H9 (cell line): ENCODE data around the gene ABCC4. TPM values are rescaled to one million over a fixed set of nuclear protein-coding genes. Genes with fewer than 3 reads are reported as not detected.
A peak's percentile ranks its signal among the peaks of the same experiment; 100 is the strongest.

Source experiments
- DNase-seq: peaks from one replicate; pipeline ENCODE4 v3.0.0-alpha.2; 2017
- H2AFZ ChIP-seq: one replicate; pipeline ENCODE4 v1.6.1; 2013; ENCODE audit warnings: mild to moderate bottlenecking, low read length, control low read depth, moderate library complexity
- H2AK5ac ChIP-seq: 2 replicates; pipeline ENCODE4 v1.6.1; 2013; ENCODE audit warnings: low read length, control low read depth, mixed read lengths; ENCODE audit not compliant: insufficient read length
- H2BK120ac ChIP-seq: one replicate; pipeline ENCODE4 v1.6.1; 2013; ENCODE audit warnings: low read depth, mild to moderate bottlenecking, low read length, control low read depth, inconsistent platforms; ENCODE audit not compliant: poor library complexity, severe bottlenecking
- H2BK12ac ChIP-seq: 2 replicates; pipeline ENCODE4 v1.6.1; 2013; ENCODE audit warnings: low read length, control low read depth, mixed read lengths, low read depth; ENCODE audit not compliant: insufficient read length
- H2BK15ac ChIP-seq: 2 replicates; pipeline ENCODE4 v1.6.1; 2013; ENCODE audit warnings: low read depth, low read length, control low read depth
- H2BK20ac ChIP-seq: one replicate; pipeline ENCODE4 v1.6.1; 2013; ENCODE audit warnings: low read depth, mild to moderate bottlenecking, low read length, control low read depth, inconsistent platforms; ENCODE audit not compliant: poor library complexity, severe bottlenecking
- H2BK5ac ChIP-seq: 2 replicates; pipeline ENCODE4 v1.6.1; 2013; ENCODE audit warnings: low read length, control low read depth, mixed read lengths; ENCODE audit not compliant: insufficient read length
- H3K14ac ChIP-seq: 2 replicates; pipeline ENCODE4 v1.6.1; 2013; ENCODE audit warnings: low read length, control low read depth; ENCODE audit not compliant: insufficient read depth
- H3K18ac ChIP-seq: 2 replicates; pipeline ENCODE4 v1.6.1; 2013; ENCODE audit warnings: low read depth, mild to moderate bottlenecking, mixed read lengths, low read length, control low read depth; ENCODE audit not compliant: insufficient read length
- H3K23ac ChIP-seq: 2 replicates; pipeline ENCODE4 v1.6.1; 2013; ENCODE audit warnings: low read length, control low read depth, mixed read lengths, low read depth; ENCODE audit not compliant: insufficient read length
- H3K23me2 ChIP-seq: 2 replicates; pipeline ENCODE4 v1.6.1; 2013; ENCODE audit warnings: low read depth, mild to moderate bottlenecking, mixed read lengths, low read length, control low read depth; ENCODE audit not compliant: insufficient read length, poor library complexity, severe bottlenecking
- H3K27ac ChIP-seq: 2 replicates; pipeline ENCODE4 v1.5.1; 2013; ENCODE audit warnings: low read length, control low read depth, mixed read lengths, low read depth; ENCODE audit not compliant: insufficient read length
- H3K27me3 ChIP-seq: 2 replicates; pipeline ENCODE4 v1.6.1; 2013; ENCODE audit warnings: low read length, control low read depth, inconsistent platforms; ENCODE audit not compliant: insufficient read depth
- H3K4ac ChIP-seq: 2 replicates; pipeline ENCODE4 v1.6.1; 2013; ENCODE audit warnings: low read depth, mild to moderate bottlenecking, control low read depth, inconsistent platforms, low read length, moderate library complexity
- H3K4me1 ChIP-seq: 2 replicates; pipeline ENCODE4 v1.6.1; 2013; ENCODE audit warnings: low read length, control low read depth, inconsistent platforms; ENCODE audit not compliant: insufficient read depth
- H3K4me2 ChIP-seq: 2 replicates; pipeline ENCODE4 v1.6.1; 2013; ENCODE audit warnings: low read length, control low read depth, mixed read lengths; ENCODE audit not compliant: insufficient read length, insufficient read depth
- H3K56ac ChIP-seq: 2 replicates; pipeline ENCODE4 v1.6.1; 2013; ENCODE audit warnings: low read depth, mild to moderate bottlenecking, mixed read lengths, low read length, control low read depth; ENCODE audit not compliant: insufficient read length
- H3K79me1 ChIP-seq: 2 replicates; pipeline ENCODE4 v1.6.1; 2013; ENCODE audit warnings: low read depth, mild to moderate bottlenecking, moderate library complexity, low read length, control low read depth, inconsistent platforms; ENCODE audit not compliant: insufficient read depth, poor library complexity, severe bottlenecking
- H3K79me2 ChIP-seq: 2 replicates; pipeline ENCODE4 v1.6.1; 2013; ENCODE audit warnings: low read length, control low read depth, inconsistent platforms; ENCODE audit not compliant: insufficient read depth
- H3K9ac ChIP-seq: 2 replicates; pipeline ENCODE4 v1.6.1; 2013; ENCODE audit warnings: low read length, control low read depth, mixed read lengths; ENCODE audit not compliant: insufficient read length; ENCODE audit errors: extremely low read depth
- H3K9me3 ChIP-seq: one replicate; pipeline ENCODE4 v1.6.1; 2013; ENCODE audit warnings: low read depth, low read length, inconsistent platforms; ENCODE audit not compliant: control insufficient read depth
- H3T11ph ChIP-seq: one replicate; pipeline ENCODE4 v1.6.1; 2013; ENCODE audit warnings: mild to moderate bottlenecking, low read length, control low read depth, inconsistent platforms
- H4K20me1 ChIP-seq: one replicate; pipeline ENCODE4 v1.6.1; 2013; ENCODE audit not compliant: control insufficient read depth, insufficient read length, insufficient read depth
- H4K5ac ChIP-seq: 2 replicates; pipeline ENCODE4 v1.6.1; 2013; ENCODE audit warnings: low read depth, mild to moderate bottlenecking, mixed read lengths, low read length, control low read depth; ENCODE audit not compliant: insufficient read length
- H4K8ac ChIP-seq: replicated peaks from 2 replicates; pipeline ENCODE4 v1.6.1; 2013; ENCODE audit warnings: low read length, control low read depth, mixed read lengths, low read depth; ENCODE audit not compliant: insufficient read length
- H4K91ac ChIP-seq: 2 replicates; pipeline ENCODE4 v1.6.1; 2013; ENCODE audit warnings: low read depth, mild to moderate bottlenecking, moderate library complexity, mixed read lengths, low read length, control low read depth; ENCODE audit not compliant: insufficient read length
- H3K27ac Mint-ChIP-seq, 3 experiments: 2 replicates in 2 of 3; 3 replicates in 1 of 3; pipeline ENCODE4 v1.8.0; 2020 to 2021; ENCODE audit warnings: mixed read lengths in 3 of 3, mild to moderate bottlenecking in 1 of 3, moderate library complexity in 1 of 3
- H3K27me3 Mint-ChIP-seq: 2 replicates; pipeline ENCODE4 v1.8.0; 2021; ENCODE audit warnings: low read depth, mild to moderate bottlenecking, moderate library complexity, mixed read lengths
- H3K36me3 Mint-ChIP-seq, 3 experiments: 2 replicates in 2 of 3; 3 replicates in 1 of 3; pipeline ENCODE4 v1.8.0; 2020 to 2021; ENCODE audit warnings: low read depth in 3 of 3, mixed read lengths in 3 of 3; ENCODE audit not compliant: insufficient read depth in 1 of 3
- H3K4me1 Mint-ChIP-seq, 2 experiments: 2 replicates each; pipeline ENCODE4 v1.8.0; 2020; ENCODE audit warnings: mixed read lengths in 2 of 2
- H3K4me3 Mint-ChIP-seq, 2 experiments: 2 replicates in 1 of 2; 3 replicates in 1 of 2; pipeline ENCODE4 v1.8.0; 2020 to 2021; ENCODE audit warnings: mild to moderate bottlenecking in 2 of 2, mixed read lengths in 2 of 2, moderate library complexity in 1 of 2
- H3K9me3 Mint-ChIP-seq, 2 experiments: 2 replicates in 1 of 2; 3 replicates in 1 of 2; pipeline ENCODE4 v1.8.0; 2020; ENCODE audit warnings: mild to moderate bottlenecking in 2 of 2, mixed read lengths in 2 of 2, moderate library complexity in 1 of 2
- WGBS: extraction: QIAGEN DNeasy Blood & Tissue Kit; methylation state at CpG from one replicate; pipeline ENCODE4 v1.1.7; 2013; ENCODE audit warnings: missing lambda C conversion rate, low lambda C conversion rate, mixed read lengths; ENCODE audit not compliant: insufficient read length; ENCODE audit errors: extremely low coverage; 5-methylcytosine and 5-hydroxymethylcytosine counted together
- total RNA-seq: library from RNA; stranded (reverse); gene quantifications from 2 replicates; pipeline ENCODE4 v1.2.1, GENCODE V29; 2021
- TF ChIP-seq, protein P1 (sequence below): fragments of 200-600 bp; sonication (generic); conservative IDR thresholded peaks from 3 replicates; pipeline ENCODE4 v1.8.0; 2021; ENCODE audit warnings: antibody characterized with exemption, mild to moderate bottlenecking

The ABCC4 gene
- total RNA-seq, 1 experiment from 2014 or later = 5.9 TPM

DNA sequence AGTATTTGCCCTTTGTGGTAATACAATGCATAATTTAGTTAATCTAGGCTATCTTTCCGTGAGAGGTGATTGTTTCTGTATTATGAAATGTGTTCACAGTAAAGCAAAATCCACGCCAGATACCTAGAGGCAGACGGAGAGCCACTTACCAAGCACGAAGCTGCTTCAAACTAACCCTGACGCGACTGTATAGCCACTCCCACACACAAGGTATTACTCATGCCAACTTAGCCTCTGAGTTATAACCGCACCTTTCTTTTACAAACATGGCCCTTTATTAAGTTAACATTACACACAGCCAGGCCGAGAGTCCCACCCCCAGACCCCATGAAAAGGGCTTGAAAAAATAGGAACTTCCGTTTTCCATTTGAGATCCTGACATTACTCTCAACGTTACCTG, 185.7 kb downstream of the ABCC4 start:
- Histone ChIP-seq H3K9ac (no peak overlapping the region), H2BK12ac (no peak overlapping the region), H3T11ph (no peak overlapping the region), H2BK15ac (no peak overlapping the region), H3K14ac (no peak overlapping the region), H3K79me2 (no peaks in the 10 kb centered on the region), H3K4ac (no peak overlapping the region), H3K27ac (no peak overlapping the region), H3K79me1 (no peaks in the 10 kb centered on the region), H3K9me3 (no peaks in the 10 kb centered on the region), H3K27me3 (no peaks in the 10 kb centered on the region), H3K23me2 (no peaks in the 10 kb centered on the region), H4K5ac (no peak overlapping the region), H2BK20ac (no peak overlapping the region), H2BK120ac (no peak overlapping the region), H3K4me2 (no peak overlapping the region), H4K8ac (no peak overlapping the region), H2AK5ac (no peak overlapping the region), H2BK5ac (no peak overlapping the region), H3K18ac (no peak overlapping the region), H3K56ac (no peak overlapping the region), H3K4me1 (no peaks in the 10 kb centered on the region; the same call in 1 of the 2 replicates), H4K91ac (no peak overlapping the region), H2AFZ (no peak overlapping the region), H4K20me1 (no peaks in the 10 kb centered on the region), H3K23ac (no peak overlapping the region)
- no peak for DNase-seq
- no CpG with 5 or more reads among the region's 10 CpGs for WGBS
- Mint-ChIP-seq H3K4me1 (peaks cover 30 to 32% of the 10 kb centered on the region in 2 experiments), H3K4me3 (no peak overlapping the region), H3K36me3 (no peaks in the 10 kb centered on the region; a peak in 1 of 7 replicates), H3K27ac (peak overlapping the region; percentile 4 to 61 (median 42); a peak in 3 of 7 replicates), H3K27me3 (no peaks in the 10 kb centered on the region), H3K9me3 (no peaks in the 10 kb centered on the region)
- TF ChIP-seq, protein P1, sequence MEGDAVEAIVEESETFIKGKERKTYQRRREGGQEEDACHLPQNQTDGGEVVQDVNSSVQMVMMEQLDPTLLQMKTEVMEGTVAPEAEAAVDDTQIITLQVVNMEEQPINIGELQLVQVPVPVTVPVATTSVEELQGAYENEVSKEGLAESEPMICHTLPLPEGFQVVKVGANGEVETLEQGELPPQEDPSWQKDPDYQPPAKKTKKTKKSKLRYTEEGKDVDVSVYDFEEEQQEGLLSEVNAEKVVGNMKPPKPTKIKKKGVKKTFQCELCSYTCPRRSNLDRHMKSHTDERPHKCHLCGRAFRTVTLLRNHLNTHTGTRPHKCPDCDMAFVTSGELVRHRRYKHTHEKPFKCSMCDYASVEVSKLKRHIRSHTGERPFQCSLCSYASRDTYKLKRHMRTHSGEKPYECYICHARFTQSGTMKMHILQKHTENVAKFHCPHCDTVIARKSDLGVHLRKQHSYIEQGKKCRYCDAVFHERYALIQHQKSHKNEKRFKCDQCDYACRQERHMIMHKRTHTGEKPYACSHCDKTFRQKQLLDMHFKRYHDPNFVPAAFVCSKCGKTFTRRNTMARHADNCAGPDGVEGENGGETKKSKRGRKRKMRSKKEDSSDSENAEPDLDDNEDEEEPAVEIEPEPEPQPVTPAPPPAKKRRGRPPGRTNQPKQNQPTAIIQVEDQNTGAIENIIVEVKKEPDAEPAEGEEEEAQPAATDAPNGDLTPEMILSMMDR = no peak
